Nephron progenitor cell (in vitro differentiated cells): Measurements from ENCODE around the gene TNFSF11.

Experiments used
- DNase-seq: peaks from one replicate; pipeline ENCODE4 v3.0.0; 2021
- H3K27ac Mint-ChIP-seq: 2 replicates; pipeline ENCODE4 v1.8.0; 2021; ENCODE audit warnings: mild to moderate bottlenecking, moderate library complexity, mixed read lengths
- H3K27me3 Mint-ChIP-seq: 2 replicates; pipeline ENCODE4 v1.8.0; 2021; ENCODE audit warnings: mild to moderate bottlenecking, low read depth, mixed read lengths; ENCODE audit not compliant: poor library complexity
- H3K36me3 Mint-ChIP-seq: 2 replicates; pipeline ENCODE4 v1.8.0; 2021; ENCODE audit warnings: low read depth, mixed read lengths
- H3K4me1 Mint-ChIP-seq: 2 replicates; pipeline ENCODE4 v1.8.0; 2021; ENCODE audit warnings: mixed read lengths
- H3K4me3 Mint-ChIP-seq: 2 replicates; pipeline ENCODE4 v1.8.0; 2021; ENCODE audit warnings: mild to moderate bottlenecking, moderate library complexity, mixed read lengths
- H3K9me3 Mint-ChIP-seq: 2 replicates; pipeline ENCODE4 v1.8.0; 2021; ENCODE audit warnings: mild to moderate bottlenecking, moderate library complexity, mixed read lengths
- CTCF ChIP-seq: fragments of 200-600 bp; sonication (generic); IDR thresholded peaks from 2 replicates; pipeline ENCODE4 v1.5.0; 2021; ENCODE audit warnings: antibody characterized with exemption

Gene TNFSF11

GRCh38 chr13:42594481-42595252 lies 20.7 kb downstream of the TNFSF11 start:
- H3K27ac Mint-ChIP-seq: no peak overlapping the region
- TF ChIP-seq CTCF: peak; percentile 83
- H3K4me3 Mint-ChIP-seq: no peak overlapping the region
- H3K27me3 Mint-ChIP-seq: peaks cover 3% of the 10 kb centered on the region
- H3K9me3 Mint-ChIP-seq: no peaks in the 10 kb centered on the region
- no peaks in the 10 kb centered on the region for H3K36me3 Mint-ChIP-seq
- H3K4me1 Mint-ChIP-seq: peaks cover 16% of the 10 kb centered on the region
- DNase-seq: peak; percentile 54

DNA sequence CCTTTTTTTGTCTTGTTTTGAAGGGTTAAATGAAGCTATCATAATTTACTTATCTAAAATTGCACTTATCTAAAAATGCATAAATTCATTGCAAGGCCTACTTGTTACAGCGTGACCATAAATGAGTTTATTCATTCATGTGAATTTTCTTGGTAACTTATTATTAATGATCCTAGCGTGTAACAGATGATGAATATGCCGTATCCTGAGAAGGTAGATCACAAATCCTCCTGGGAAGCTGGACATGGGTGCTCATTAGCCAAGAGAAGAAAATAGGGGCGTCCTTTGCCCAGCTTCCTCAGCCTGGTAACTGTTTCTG lies 21.3 kb downstream of the TNFSF11 start:
- TF ChIP-seq CTCF: no peak
- Mint-ChIP-seq H3K4me3 (no peak overlapping the region), H3K9me3 (no peaks in the 10 kb centered on the region), H3K27ac (no peak overlapping the region), H3K4me1 (peaks cover 16% of the 10 kb centered on the region), H3K36me3 (no peaks in the 10 kb centered on the region), H3K27me3 (peaks cover 3% of the 10 kb centered on the region)
- DNase-seq: no peak

GRCh38 chr13:42597505-42597904 lies 23.6 kb downstream of the TNFSF11 start:
- Mint-ChIP-seq H3K4me3 (no peak overlapping the region), H3K9me3 (no peaks in the 10 kb centered on the region), H3K27me3 (peaks cover 6% of the 10 kb centered on the region), H3K4me1 (peaks cover 16% of the 10 kb centered on the region), H3K36me3 (no peaks in the 10 kb centered on the region), H3K27ac (no peak overlapping the region)
- DNase-seq: no peak
- TF ChIP-seq CTCF: no peak

GRCh38 chr13:42600943-42601342 lies 27.0 kb downstream of the TNFSF11 start:
- Mint-ChIP-seq H3K36me3 (no peaks in the 10 kb centered on the region), H3K4me1 (peaks cover 6% of the 10 kb centered on the region), H3K27me3 (peaks cover 9% of the 10 kb centered on the region), H3K4me3 (no peak overlapping the region), H3K9me3 (no peaks in the 10 kb centered on the region), H3K27ac (no peak overlapping the region)
- TF ChIP-seq CTCF: no peak
- no peak for DNase-seq

DNA sequence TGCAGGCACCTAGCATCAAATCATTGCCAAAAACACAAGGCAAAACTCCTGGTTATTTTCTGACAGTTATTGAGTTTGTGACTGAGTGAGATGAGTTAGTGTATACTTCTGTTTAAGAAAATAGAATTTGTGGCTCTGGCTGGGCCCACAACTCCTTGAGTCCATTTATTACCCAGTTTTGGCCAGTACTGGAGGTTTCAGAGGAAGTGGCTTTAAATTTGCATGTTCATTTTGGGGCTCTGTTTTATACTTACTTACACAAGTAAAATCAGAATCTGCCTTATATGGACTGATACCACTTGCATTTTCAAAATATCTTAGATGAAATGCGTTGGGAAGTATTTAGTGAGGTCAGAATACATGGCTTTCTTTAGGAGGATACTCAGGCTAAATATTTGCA lies 29.0 kb downstream of the TNFSF11 start:
- H3K4me1 Mint-ChIP-seq: no peaks in the 10 kb centered on the region
- H3K27ac Mint-ChIP-seq: no peak overlapping the region
- no peak for DNase-seq
- no peak overlapping the region for H3K4me3 Mint-ChIP-seq
- TF ChIP-seq CTCF: no peak
- peaks cover 9% of the 10 kb centered on the region for H3K27me3 Mint-ChIP-seq
- no peaks in the 10 kb centered on the region for H3K9me3 Mint-ChIP-seq
- H3K36me3 Mint-ChIP-seq: no peaks in the 10 kb centered on the region

DNA sequence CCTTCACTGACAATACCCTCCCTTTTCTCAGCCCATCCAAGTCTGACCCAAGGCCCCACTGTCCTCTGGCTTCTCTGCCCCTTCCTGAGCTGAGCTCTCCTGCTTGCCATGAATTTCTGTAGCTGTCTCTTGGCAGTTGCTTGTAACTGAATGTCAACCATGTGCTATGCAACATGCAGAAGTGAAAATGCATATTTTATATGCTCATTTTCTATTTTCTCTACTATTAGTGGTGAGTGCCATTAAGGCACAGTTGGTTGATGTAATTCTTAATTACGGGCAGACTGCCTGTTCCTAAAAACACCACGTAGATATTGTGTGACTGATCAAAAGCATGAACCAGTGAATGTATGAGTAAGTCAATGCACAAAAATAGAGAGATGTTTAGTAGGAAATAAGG lies 29.6 kb downstream of the TNFSF11 start:
- Mint-ChIP-seq H3K4me3 (no peak overlapping the region), H3K4me1 (no peaks in the 10 kb centered on the region), H3K9me3 (no peaks in the 10 kb centered on the region), H3K27me3 (peaks cover 9% of the 10 kb centered on the region), H3K27ac (no peak overlapping the region), H3K36me3 (no peaks in the 10 kb centered on the region)
- DNase-seq: no peak
- TF ChIP-seq CTCF: no peak
